Adrenal gland (tissue), 5 donors: Measurements from ENCODE around the gene SLC46A3.

ENCODE experiments used
- POLR2A ChIP-seq, 2 donors: fragments of 450-650 bp; IDR thresholded peaks; one replicate each; pipeline ENCODE4 v1.6.1; 2017; ENCODE audit warnings: antibody characterized with exemption in 2 of 2, mild to moderate bottlenecking in 2 of 2, moderate library complexity in 1 of 2
- TF ChIP-seq, protein P1 (sequence below), 6 experiments: fragments of 450-650 bp in 4 of 6; fragments of 200-600 bp in 2 of 6; sonication (generic) in 1 of 6; IDR thresholded peaks; 1 replicate in 5 of 6; 2 replicates in 1 of 6; pipeline versions ENCODE4 v1.5.1 to v1.8.0; 2016 to 2021; ENCODE audit warnings: antibody characterized with exemption in 6 of 6, mild to moderate bottlenecking in 2 of 6, moderate library complexity in 1 of 6
- donor health status: DM: no; HTN: no; CAD: no.

DNA sequence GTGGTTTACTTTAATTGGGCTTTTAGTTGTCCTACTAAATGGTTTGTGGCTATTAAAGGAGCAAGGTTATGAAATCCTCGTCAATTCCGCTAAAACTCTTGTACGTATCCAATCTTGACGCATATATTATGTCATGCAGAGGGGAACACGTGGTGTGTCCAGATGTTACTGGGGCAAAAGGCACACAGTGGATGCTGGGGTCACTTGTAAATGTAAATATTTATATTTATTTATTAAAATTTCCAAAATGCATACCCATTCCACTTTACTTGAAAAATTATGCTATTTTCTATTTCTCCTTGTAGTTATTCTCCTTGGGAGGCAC lies 36.7 kb upstream of the SLC46A3 start:
- TF ChIP-seq, protein P1, sequence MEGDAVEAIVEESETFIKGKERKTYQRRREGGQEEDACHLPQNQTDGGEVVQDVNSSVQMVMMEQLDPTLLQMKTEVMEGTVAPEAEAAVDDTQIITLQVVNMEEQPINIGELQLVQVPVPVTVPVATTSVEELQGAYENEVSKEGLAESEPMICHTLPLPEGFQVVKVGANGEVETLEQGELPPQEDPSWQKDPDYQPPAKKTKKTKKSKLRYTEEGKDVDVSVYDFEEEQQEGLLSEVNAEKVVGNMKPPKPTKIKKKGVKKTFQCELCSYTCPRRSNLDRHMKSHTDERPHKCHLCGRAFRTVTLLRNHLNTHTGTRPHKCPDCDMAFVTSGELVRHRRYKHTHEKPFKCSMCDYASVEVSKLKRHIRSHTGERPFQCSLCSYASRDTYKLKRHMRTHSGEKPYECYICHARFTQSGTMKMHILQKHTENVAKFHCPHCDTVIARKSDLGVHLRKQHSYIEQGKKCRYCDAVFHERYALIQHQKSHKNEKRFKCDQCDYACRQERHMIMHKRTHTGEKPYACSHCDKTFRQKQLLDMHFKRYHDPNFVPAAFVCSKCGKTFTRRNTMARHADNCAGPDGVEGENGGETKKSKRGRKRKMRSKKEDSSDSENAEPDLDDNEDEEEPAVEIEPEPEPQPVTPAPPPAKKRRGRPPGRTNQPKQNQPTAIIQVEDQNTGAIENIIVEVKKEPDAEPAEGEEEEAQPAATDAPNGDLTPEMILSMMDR (IDR thresholded peaks at IDR 0.05), result no peak
- TF ChIP-seq POLR2A (IDR thresholded peaks at IDR 0.05), result no peak
